Activated CD8-positive, alpha-beta memory T cell treated with anti-CD3 and anti-CD28 coated beads, Interleukin-2, amount 50 U/mL, for 1 hour (primary cell): ENCODE results near the gene LGR6.
"Not testable (repeated sequence)": the region's sequence is repeated elsewhere in the genome, so short reads cannot be mapped to it uniquely, and the experiment has no call there.

ENCODE experiments used
- DNase-seq: peaks from one replicate; pipeline ENCODE4 v3.0.0-alpha.2; 2020; ENCODE audit errors: extremely low read depth

LGR6 gene

GRCh38 chr1:202176949-202177927 is 16.4 kb upstream of the LGR6 start:
- no peak for DNase-seq

- DNase-seq, result no peak
Measured at GRCh38 chr1:202179828-202180750, 13.5 kb upstream of the LGR6 start.

- DNase-seq, result not testable (repeated sequence)
Measured at GRCh38 chr1:202180751-202181139, 12.9 kb upstream of the LGR6 start.

- no peak for DNase-seq
Measured at GRCh38 chr1:202181586-202181985, 12.0 kb upstream of the LGR6 start.

- no peak for DNase-seq
Measured at GRCh38 chr1:202182040-202182877, 11.3 kb upstream of the LGR6 start.

GRCh38 chr1:202184750-202185460 is 8.7 kb upstream of the LGR6 start:
- no peak for DNase-seq

GRCh38 chr1:202186327-202186726 is 7.3 kb upstream of the LGR6 start:
- DNase-seq, result no peak

GRCh38 chr1:202187041-202187671 is 6.4 kb upstream of the LGR6 start:
- DNase-seq, result no peak

- DNase-seq, result no peak
Measured at GRCh38 chr1:202187697-202188407, 5.7 kb upstream of the LGR6 start.

GRCh38 chr1:202189001-202189790 is 4.4 kb upstream of the LGR6 start:
- DNase-seq, result no peak

- no peak for DNase-seq
Measured at GRCh38 chr1:202189918-202190715, 3.5 kb upstream of the LGR6 start.

- DNase-seq, result not testable (repeated sequence)
Measured at GRCh38 chr1:202191391-202191790, 2.2 kb upstream of the LGR6 start.

GRCh38 chr1:202192770-202193613 is 607 bp upstream of the LGR6 start:
- peak; percentile 13 for DNase-seq

- DNase-seq, result no peak
Measured at GRCh38 chr1:202194328-202194648, 689 bp downstream of the LGR6 start.

- no peak for DNase-seq
Measured at GRCh38 chr1:202197653-202198365, 4.2 kb downstream of the LGR6 start.

- DNase-seq, result no peak
Measured at GRCh38 chr1:202198366-202198724, 4.7 kb downstream of the LGR6 start.
